EH (cell line): Measurements from ENCODE around the gene PGAP2.
"Not testable (repeated sequence)": the region's sequence is repeated elsewhere in the genome, so short reads cannot be mapped to it uniquely, and the experiment has no call there.

Source experiments
- DNase-seq: peaks from one replicate; pipeline ENCODE4 v3.0.0-alpha.2; 2015; ENCODE audit warnings: low read depth

Gene PGAP2

GRCh38 chr11:3854977-3855807, 46.8 kb downstream of the PGAP2 start, which contains the start of gene STIM1:
Gene STIM1, plus strand, starts transcription at chr11:3855664. Its CDS starts 607 bp downstream, at chr11:3856271.
- peak; percentile 91 for DNase-seq

DNA sequence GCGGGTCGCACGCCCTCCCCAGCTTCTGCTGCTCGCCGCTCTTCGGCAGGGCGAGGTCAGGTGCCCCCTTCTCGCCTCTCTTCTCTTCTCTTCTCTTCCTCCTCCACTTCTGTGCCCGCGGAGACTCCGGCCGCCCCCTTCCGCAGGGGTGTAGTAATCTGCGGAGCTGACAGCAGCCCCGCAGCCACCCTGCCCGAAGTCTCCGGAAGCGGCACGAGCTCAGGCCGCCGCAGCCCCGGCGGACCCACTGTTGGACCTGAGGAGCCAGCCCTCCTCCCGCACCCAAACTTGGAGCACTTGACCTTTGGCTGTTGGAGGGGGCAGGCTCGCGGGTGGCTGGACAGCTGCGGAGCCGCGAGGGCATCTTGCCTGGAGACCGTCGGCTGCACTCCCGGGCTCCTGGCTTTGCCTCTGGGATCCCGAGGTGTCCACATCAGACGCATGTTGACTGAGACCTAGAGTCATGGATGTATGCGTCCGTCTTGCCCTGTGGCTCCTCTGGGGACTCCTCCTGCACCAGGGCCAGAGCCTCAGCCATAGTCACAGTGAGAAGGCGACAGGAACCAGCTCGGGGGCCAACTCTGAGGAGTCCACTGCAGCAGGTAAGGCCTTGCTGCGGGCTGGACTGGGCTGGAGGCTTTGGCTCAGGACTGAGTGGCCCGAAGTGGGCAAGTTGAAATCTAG, 47.6 kb downstream of the PGAP2 start:
- DNase-seq, result peak; percentile 57

GRCh38 chr11:3856856-3857553, 48.6 kb downstream of the PGAP2 start:
- DNase-seq, result no peak

- DNase-seq, result no peak
Observed at GRCh38 chr11:3857628-3858027, 49.3 kb downstream of the PGAP2 start.

- peak; percentile 28 for DNase-seq
Observed at GRCh38 chr11:3859373-3859881, 51.1 kb downstream of the PGAP2 start.

DNA sequence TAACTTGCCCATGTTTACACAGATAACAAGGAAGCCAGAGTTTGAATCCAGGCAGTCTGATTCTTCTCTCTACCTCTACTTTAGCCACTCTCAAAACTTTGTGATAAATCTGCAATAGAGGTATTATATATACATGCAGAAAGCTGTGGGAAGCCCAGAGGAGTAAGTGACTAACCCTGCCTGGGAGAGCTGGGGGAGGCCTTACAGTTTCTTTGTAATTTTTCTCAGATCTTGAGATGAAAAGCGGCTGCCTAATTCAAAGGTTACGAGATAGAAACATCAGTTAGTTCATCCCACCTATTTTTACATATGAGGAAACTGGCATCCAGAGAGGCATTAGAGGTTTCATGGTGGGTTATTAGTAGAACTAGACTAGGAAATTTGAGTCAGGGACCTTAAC, 52.0 kb downstream of the PGAP2 start:
- no peak for DNase-seq

- DNase-seq, result not testable (repeated sequence)
Observed at GRCh38 chr11:3860898-3861393, 52.6 kb downstream of the PGAP2 start.

DNA sequence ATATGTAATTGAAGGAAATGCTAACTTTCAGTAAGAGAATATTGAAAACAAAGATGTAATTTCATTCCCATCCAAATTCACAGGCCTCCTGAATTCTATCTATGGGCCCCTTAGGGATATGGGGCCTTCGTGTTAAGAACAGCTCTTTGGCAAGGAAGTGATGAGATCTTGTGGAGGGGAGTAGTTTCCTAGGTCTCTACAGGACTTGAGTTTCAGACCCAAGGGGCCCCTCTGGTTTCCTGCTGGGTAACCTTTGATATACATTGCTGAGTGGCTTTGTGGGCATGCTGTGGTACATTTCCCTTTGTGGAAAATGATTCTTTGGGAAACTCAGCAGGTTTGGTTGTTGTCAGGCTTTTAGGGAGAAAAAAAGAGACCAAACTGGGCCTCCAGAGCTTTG, 53.3 kb downstream of the PGAP2 start:
- DNase-seq, result no peak

- DNase-seq, result peak; percentile 77
Observed at GRCh38 chr11:3865388-3866193, 57.2 kb downstream of the PGAP2 start.

GRCh38 chr11:3866206-3866605, 57.8 kb downstream of the PGAP2 start:
- peak; percentile 27 for DNase-seq

DNA sequence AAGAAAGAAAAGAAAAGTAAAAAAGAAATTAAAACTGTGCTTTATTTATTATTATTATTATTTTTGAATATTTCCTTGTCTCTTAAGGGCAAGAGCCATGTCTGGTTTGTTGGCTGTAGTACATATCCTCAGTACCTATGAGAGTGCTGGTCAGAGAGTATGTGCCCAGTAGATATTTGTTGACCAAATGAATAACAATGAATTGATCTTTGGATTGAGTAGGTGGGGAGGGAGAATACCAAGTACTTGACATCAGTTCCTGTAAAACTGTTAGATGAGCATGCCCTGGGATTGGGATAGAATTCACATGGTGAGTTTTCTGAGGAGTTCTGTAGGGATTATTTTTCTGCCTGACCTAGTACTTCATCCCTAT, 58.5 kb downstream of the PGAP2 start:
- no peak for DNase-seq

GRCh38 chr11:3867209-3868091, 59.1 kb downstream of the PGAP2 start:
- DNase-seq, result no peak

- DNase-seq, result no peak
Observed at GRCh38 chr11:3873712-3874349, 65.5 kb downstream of the PGAP2 start.
